ENCODE results near the gene MCAT. TPM values are rescaled to one million over a fixed set of nuclear protein-coding genes. Genes with fewer than 3 reads are reported as not detected.

MCAT gene
- polyA plus RNA-seq, 1 of the 3 experiments (the other 2 are of a cell fraction): 12.0 TPM

DNA sequence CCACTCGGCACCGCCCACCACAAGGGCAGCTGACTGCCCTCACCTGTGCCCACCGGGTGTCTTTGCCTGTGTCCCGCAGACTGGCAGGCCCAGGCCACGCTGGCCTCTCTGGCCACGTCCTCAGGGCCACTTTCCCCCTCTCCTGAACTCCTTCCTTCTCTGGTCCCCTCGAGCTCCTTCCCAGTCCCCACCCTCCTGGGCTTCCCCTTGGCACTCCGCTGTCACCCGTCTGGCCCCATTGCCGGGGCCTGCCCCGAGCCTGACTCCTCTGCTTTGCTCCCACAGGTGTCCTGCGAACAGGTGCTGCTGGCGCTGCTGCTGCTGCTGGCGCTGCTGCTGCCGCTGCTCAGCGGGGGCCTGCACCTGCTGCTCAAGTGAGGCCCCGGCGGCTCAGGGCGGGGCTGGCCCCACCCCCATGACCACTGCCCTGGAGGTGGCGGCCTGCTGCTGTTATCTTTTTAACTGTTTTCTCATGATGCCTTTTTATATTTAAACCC lies 14.2 kb downstream of the MCAT start:
- no peaks in the 10 kb centered on the region for H3K9me3 ChIP-seq
- H3F3A ChIP-seq (replicated peaks; ENCODE audit: insufficient read depth): no peaks in the 10 kb centered on the region
- no peak for TF ChIP-seq CHD2 (IDR thresholded peaks at IDR 0.05; ENCODE audit: low read length, partially characterized antibody)
- H3K9me2 ChIP-seq: no peaks in the 10 kb centered on the region
- no peak overlapping the region for H3K9ac ChIP-seq
- H3K4me2 ChIP-seq: no peak overlapping the region
- no peaks in the 10 kb centered on the region for H3K4me1 ChIP-seq (ENCODE audit: control insufficient read depth in 1 of 2, insufficient read depth in 2 of 2, low read depth in 1 of 2, low read length in 1 of 2)
- H3K79me2 ChIP-seq (ENCODE audit: insufficient read depth): no peaks in the 10 kb centered on the region
- no peaks in the 10 kb centered on the region for H4K20me1 ChIP-seq (ENCODE audit: insufficient read depth)
- H3K27me3 ChIP-seq (ENCODE audit: insufficient read depth): no peaks in the 10 kb centered on the region
- no peak overlapping the region for H3K4me3 ChIP-seq (ENCODE audit: low read depth in 2 of 2, low read length in 1 of 2)
- H2AFZ ChIP-seq (ENCODE audit: low read depth): no peak overlapping the region
- H3K27ac ChIP-seq (ENCODE audit: low read depth in 2 of 2, low read length in 1 of 2): no peak overlapping the region
- 80% methylated on average over 16 of the region's 20 CpGs for WGBS (ENCODE audit: low lambda C conversion rate)
- POLR2A ChIA-PET: no interaction called here
- CTCF ChIA-PET: no interaction called here
- no peak for DNase-seq
- H3K36me3 ChIP-seq (replicated peaks in 1 of 2; ENCODE audit: control insufficient read depth in 1 of 2, insufficient read depth in 2 of 2, low read length in 1 of 2): peaks cover 0 to 2% of the 10 kb centered on the region in 2 experiments

GRCh38 chr22:43128116-43128515 lies 15.1 kb downstream of the MCAT start:
- H2AFZ ChIP-seq (ENCODE audit: low read depth): no peak overlapping the region
- CTCF ChIA-PET: no interaction called here
- WGBS (ENCODE audit: low lambda C conversion rate): 93% methylated on average over 11 of the region's 13 CpGs
- no peak overlapping the region for H3K27ac ChIP-seq (ENCODE audit: low read depth in 2 of 2, low read length in 1 of 2)
- POLR2A ChIA-PET: no interaction called here
- peaks cover 0 to 2% of the 10 kb centered on the region in 2 experiments for H3K36me3 ChIP-seq (replicated peaks in 1 of 2; ENCODE audit: control insufficient read depth in 1 of 2, insufficient read depth in 2 of 2, low read length in 1 of 2)
- TF ChIP-seq, protein P1, sequence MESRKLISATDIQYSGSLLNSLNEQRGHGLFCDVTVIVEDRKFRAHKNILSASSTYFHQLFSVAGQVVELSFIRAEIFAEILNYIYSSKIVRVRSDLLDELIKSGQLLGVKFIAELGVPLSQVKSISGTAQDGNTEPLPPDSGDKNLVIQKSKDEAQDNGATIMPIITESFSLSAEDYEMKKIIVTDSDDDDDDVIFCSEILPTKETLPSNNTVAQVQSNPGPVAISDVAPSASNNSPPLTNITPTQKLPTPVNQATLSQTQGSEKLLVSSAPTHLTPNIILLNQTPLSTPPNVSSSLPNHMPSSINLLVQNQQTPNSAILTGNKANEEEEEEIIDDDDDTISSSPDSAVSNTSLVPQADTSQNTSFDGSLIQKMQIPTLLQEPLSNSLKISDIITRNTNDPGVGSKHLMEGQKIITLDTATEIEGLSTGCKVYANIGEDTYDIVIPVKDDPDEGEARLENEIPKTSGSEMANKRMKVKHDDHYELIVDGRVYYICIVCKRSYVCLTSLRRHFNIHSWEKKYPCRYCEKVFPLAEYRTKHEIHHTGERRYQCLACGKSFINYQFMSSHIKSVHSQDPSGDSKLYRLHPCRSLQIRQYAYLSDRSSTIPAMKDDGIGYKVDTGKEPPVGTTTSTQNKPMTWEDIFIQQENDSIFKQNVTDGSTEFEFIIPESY (IDR thresholded peaks at IDR 0.05; ENCODE audit: borderline replicate concordance, low read depth): no peak
- TF ChIP-seq IRF3 (IDR thresholded peaks at IDR 0.05; ENCODE audit: low read depth, low read length): no peak
- TF ChIP-seq, protein P2, sequence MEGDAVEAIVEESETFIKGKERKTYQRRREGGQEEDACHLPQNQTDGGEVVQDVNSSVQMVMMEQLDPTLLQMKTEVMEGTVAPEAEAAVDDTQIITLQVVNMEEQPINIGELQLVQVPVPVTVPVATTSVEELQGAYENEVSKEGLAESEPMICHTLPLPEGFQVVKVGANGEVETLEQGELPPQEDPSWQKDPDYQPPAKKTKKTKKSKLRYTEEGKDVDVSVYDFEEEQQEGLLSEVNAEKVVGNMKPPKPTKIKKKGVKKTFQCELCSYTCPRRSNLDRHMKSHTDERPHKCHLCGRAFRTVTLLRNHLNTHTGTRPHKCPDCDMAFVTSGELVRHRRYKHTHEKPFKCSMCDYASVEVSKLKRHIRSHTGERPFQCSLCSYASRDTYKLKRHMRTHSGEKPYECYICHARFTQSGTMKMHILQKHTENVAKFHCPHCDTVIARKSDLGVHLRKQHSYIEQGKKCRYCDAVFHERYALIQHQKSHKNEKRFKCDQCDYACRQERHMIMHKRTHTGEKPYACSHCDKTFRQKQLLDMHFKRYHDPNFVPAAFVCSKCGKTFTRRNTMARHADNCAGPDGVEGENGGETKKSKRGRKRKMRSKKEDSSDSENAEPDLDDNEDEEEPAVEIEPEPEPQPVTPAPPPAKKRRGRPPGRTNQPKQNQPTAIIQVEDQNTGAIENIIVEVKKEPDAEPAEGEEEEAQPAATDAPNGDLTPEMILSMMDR (IDR thresholded peaks at IDR 0.05): no peak
- no peak for TF ChIP-seq MEF2A (IDR thresholded peaks at IDR 0.05; ENCODE audit: borderline replicate concordance, low read depth)
- no peaks in the 10 kb centered on the region for H3K9me2 ChIP-seq
- H3K4me2 ChIP-seq: no peak overlapping the region
- H4K20me1 ChIP-seq (ENCODE audit: insufficient read depth): no peaks in the 10 kb centered on the region
- H3K9me3 ChIP-seq: no peaks in the 10 kb centered on the region
- no peak overlapping the region for H3K9ac ChIP-seq
- no peak for DNase-seq
- H3F3A ChIP-seq (replicated peaks; ENCODE audit: insufficient read depth): no peaks in the 10 kb centered on the region
- H3K4me1 ChIP-seq (ENCODE audit: control insufficient read depth in 1 of 2, insufficient read depth in 2 of 2, low read depth in 1 of 2, low read length in 1 of 2): no peaks in the 10 kb centered on the region
- no peaks in the 10 kb centered on the region for H3K27me3 ChIP-seq (ENCODE audit: insufficient read depth)
- H3K79me2 ChIP-seq (ENCODE audit: insufficient read depth): no peaks in the 10 kb centered on the region
- no peak overlapping the region for H3K4me3 ChIP-seq (ENCODE audit: low read depth in 2 of 2, low read length in 1 of 2)

Data from SK-N-SH (cell line).